Anterior cingulate cortex (tissue), 58 donors: Measurements from ENCODE around the gene MYH10.
"Not testable (repeated sequence)": the region's sequence is repeated elsewhere in the genome, so short reads cannot be mapped to it uniquely, and the experiment has no call there.

Source experiments
- DNase-seq, 58 donors: peaks; one replicate each; lab custom pipeline; 2025; lab: John Stamatoyannopoulos, UW

Gene MYH10

DNA sequence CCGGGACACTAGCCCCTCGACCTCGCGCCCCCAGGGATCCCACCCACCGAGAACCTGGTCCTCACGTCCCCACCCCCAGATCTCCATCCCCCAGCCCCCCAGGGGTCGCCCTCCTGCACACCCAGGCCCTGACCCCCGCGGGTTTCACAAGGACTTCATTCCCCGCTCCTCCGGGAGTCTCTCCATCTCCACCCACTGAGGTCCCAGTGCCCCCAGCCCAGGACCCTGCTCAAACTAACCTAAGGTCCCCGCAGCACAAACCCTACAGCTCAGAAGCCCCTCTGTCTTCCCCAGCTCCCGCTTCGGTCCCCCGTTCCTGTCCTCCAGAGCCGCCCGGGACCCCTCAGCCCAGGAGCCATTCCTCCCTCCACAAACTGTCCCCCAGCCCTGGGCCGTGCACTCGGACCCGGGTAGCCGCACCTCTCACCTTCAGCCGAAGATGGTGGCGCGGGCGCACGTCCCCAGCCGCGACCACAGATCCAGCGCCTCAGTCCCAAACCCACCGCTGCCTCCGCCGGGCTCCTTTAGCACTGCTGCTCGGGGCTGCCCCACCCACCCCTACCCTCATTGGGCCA is at the start of gene MYH10:
Gene MYH10, minus strand, starts transcription at position 499 of the 575 bp plus-strand sequence. CDS start 7,479 bp downstream, outside the sequence.
- DNase-seq: peak in 10 of 58 donors; percentile 20 to 55 (median 37)

GRCh38 chr17:8679126-8679525 is 48.6 kb upstream of the MYH10 start:
- no peak for DNase-seq

GRCh38 chr17:8675306-8675705 is 44.8 kb upstream of the MYH10 start:
- DNase-seq: no peak

DNA sequence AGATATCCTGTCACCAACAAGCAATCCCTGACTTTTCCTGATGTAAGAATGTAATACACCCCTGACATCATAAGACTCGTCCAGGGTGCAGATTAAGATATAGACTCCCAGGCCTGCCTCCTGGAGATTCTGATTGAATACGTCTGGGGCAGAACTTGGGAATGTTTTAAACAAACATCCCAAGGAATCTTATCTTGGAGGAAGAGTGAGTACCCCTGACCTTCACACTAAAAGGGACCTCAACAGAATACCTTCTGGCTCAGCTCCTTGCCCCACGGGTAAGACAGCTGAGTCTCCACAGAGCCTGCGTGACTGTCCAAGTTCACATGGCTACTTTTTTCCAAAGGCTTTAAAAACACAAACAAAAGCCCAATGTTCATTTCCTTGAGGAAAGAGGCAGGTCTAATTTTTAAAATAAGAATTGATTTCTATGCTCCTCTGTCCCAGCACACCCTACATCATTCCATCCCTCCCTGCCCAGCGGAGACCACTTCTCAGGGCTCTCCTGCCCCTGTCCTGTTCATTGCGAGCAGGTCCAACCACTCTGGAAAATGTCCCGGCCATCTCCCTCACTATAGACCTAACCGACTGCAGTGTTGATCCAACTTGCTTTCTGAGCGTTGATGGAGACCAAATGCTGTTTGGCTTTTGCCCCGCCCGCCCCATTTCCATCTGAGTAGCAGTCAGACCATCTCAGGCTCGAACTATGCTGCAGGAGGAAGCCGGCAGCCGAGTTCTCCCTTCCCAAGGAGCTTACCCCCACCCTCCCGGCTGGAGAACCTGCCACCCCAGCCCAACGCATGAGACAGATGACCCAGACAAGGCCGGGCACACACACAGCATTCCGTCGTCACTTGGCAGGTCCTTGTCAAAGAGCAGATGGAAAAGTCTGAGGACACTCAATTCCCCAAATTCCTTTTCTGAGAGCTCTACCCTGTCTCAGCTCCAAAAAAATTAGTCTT is 44.1 kb upstream of the MYH10 start:
- no peak for DNase-seq

- DNase-seq: no peak
Measured at GRCh38 chr17:8673612-8674011, 43.1 kb upstream of the MYH10 start.

- DNase-seq: no peak
Measured at GRCh38 chr17:8672326-8672725, 41.8 kb upstream of the MYH10 start.

GRCh38 chr17:8670421-8670820 is 39.9 kb upstream of the MYH10 start:
- no peak for DNase-seq

- no peak for DNase-seq
Measured at GRCh38 chr17:8668176-8668740, 37.7 kb upstream of the MYH10 start.

GRCh38 chr17:8667421-8667820 is 36.9 kb upstream of the MYH10 start:
- DNase-seq: no peak

GRCh38 chr17:8665684-8666083 is 35.2 kb upstream of the MYH10 start:
- DNase-seq: no peak

GRCh38 chr17:8664456-8665126 is 34.1 kb upstream of the MYH10 start:
- no peak for DNase-seq

DNA sequence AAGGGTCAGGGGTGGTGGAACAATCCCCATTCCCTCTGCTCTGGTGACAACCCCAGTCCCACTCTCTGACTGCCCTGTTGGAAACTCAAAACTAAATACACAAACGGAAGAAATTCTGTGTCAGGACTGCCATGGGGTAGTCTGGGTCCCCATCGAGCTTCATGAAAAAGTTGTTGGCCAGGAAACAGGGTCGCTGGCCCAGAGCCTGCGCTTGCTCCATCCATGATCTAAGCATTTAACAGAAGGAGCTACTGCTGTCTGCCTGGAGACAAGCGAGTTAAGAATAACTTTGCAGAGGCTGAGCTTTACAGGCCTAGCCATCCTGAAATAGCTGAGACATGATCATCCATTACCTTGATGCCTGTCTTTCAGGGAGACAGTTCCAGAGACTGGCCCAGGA is 32.4 kb upstream of the MYH10 start:
- DNase-seq: peak in 15 of 58 donors; percentile 2 to 59 (median 7)

DNA sequence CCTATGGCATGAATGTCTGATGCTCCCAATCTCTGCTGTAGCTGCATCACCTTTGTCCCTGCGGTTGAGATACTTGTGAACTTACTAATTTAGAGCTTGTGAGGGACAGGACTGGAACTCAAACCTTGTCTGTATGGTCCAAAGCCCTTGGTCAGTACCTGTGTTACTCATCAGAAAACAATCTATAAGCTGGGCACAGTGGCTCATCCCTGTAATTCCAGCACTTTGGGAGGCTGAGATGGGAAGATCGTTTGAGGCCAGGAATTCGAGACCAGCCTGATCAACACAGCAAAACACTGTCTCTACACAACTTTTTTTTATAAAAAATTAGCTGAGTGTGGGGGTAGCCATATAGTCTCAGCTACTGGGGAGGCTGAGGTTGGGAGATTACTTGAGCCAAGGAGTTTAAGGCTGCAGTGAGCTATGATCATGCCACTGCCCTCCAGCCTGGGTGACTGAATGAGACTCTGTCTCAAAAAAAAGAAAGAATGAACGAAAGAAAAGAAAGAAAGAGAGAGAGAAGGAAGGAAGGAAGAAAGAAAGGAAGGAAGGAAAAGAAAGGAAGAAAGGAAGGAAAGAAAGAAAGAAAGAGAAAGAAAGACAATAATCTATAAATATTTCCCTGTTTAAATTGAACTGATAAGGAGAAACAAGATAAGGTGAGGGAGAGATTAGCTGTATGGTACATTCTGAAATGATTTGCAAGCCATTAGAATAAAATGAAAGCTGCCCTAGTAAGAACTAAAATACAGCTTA is 31.7 kb upstream of the MYH10 start:
- no peak for DNase-seq

- not testable (repeated sequence) for DNase-seq
Measured at GRCh38 chr17:8660709-8661108, 30.2 kb upstream of the MYH10 start.

GRCh38 chr17:8659758-8660410 is 29.4 kb upstream of the MYH10 start:
- no peak for DNase-seq

- peak in 30 of 58 donors; percentile 1 to 65 (median 16) for DNase-seq
Measured at GRCh38 chr17:8658810-8659209, 28.3 kb upstream of the MYH10 start.

- DNase-seq: no peak
Measured at GRCh38 chr17:8656693-8657092, 26.2 kb upstream of the MYH10 start.

GRCh38 chr17:8654822-8655221 is 24.3 kb upstream of the MYH10 start:
- no peak for DNase-seq

GRCh38 chr17:8651013-8651412 is 20.5 kb upstream of the MYH10 start:
- no peak for DNase-seq

GRCh38 chr17:8650119-8650499 is 19.6 kb upstream of the MYH10 start:
- no peak for DNase-seq
